Measurements from ENCODE around the gene ZBTB7C.
A peak's percentile ranks its signal among the peaks of the same experiment; 100 is the strongest.

Gene ZBTB7C

GRCh38 chr18:48158721-48159120 lies 250.5 kb downstream of the ZBTB7C start:
- Histone ChIP-seq H3K4me3 (ENCODE audit: low read depth, low read length) (no peak overlapping the region), H3K9ac (no peak overlapping the region), H2AFZ (no peak overlapping the region), H3K4me1 (peaks cover 27% of the 10 kb centered on the region), H3K4me2 (ENCODE audit: low read length) (no peak overlapping the region), H3K27ac (no peak overlapping the region), H3K27me3 (ENCODE audit: control insufficient read depth, insufficient read depth, low read length) (no peaks in the 10 kb centered on the region), H3K79me2 (no peaks in the 10 kb centered on the region), H3K9me3 (ENCODE audit: control insufficient read depth, low read length) (no peaks in the 10 kb centered on the region), H3K36me3 (ENCODE audit: control insufficient read depth, insufficient read depth, low read length) (no peaks in the 10 kb centered on the region)
- TF ChIP-seq, protein P1, sequence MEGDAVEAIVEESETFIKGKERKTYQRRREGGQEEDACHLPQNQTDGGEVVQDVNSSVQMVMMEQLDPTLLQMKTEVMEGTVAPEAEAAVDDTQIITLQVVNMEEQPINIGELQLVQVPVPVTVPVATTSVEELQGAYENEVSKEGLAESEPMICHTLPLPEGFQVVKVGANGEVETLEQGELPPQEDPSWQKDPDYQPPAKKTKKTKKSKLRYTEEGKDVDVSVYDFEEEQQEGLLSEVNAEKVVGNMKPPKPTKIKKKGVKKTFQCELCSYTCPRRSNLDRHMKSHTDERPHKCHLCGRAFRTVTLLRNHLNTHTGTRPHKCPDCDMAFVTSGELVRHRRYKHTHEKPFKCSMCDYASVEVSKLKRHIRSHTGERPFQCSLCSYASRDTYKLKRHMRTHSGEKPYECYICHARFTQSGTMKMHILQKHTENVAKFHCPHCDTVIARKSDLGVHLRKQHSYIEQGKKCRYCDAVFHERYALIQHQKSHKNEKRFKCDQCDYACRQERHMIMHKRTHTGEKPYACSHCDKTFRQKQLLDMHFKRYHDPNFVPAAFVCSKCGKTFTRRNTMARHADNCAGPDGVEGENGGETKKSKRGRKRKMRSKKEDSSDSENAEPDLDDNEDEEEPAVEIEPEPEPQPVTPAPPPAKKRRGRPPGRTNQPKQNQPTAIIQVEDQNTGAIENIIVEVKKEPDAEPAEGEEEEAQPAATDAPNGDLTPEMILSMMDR (IDR thresholded peaks at IDR 0.05) = no peak

- peaks cover 27% of the 10 kb centered on the region for H3K4me1 ChIP-seq
- no peak overlapping the region for H2AFZ ChIP-seq
- H3K4me2 ChIP-seq (ENCODE audit: low read length) = no peak overlapping the region
- H3K9me3 ChIP-seq (ENCODE audit: control insufficient read depth, low read length) = no peaks in the 10 kb centered on the region
- H3K4me3 ChIP-seq (ENCODE audit: low read depth, low read length) = no peak overlapping the region
- no peaks in the 10 kb centered on the region for H3K27me3 ChIP-seq (ENCODE audit: control insufficient read depth, insufficient read depth, low read length)
- H3K36me3 ChIP-seq (ENCODE audit: control insufficient read depth, insufficient read depth, low read length) = no peaks in the 10 kb centered on the region
- TF ChIP-seq, protein P1 (IDR thresholded peaks at IDR 0.05) = no peak
- no peak overlapping the region for H3K9ac ChIP-seq
- no peaks in the 10 kb centered on the region for H3K79me2 ChIP-seq
- no peak overlapping the region for H3K27ac ChIP-seq
Observed at GRCh38 chr18:48157956-48158355, 251.2 kb downstream of the ZBTB7C start.

- no peak overlapping the region for H3K4me2 ChIP-seq (ENCODE audit: low read length)
- H3K4me1 ChIP-seq = peaks cover 33% of the 10 kb centered on the region
- H3K36me3 ChIP-seq (ENCODE audit: control insufficient read depth, insufficient read depth, low read length) = no peaks in the 10 kb centered on the region
- H3K9ac ChIP-seq = no peak overlapping the region
- TF ChIP-seq, protein P1 (IDR thresholded peaks at IDR 0.05) = no peak
- no peaks in the 10 kb centered on the region for H3K9me3 ChIP-seq (ENCODE audit: control insufficient read depth, low read length)
- H3K27ac ChIP-seq = no peak overlapping the region
- no peak overlapping the region for H2AFZ ChIP-seq
- H3K27me3 ChIP-seq (ENCODE audit: control insufficient read depth, insufficient read depth, low read length) = no peaks in the 10 kb centered on the region
- no peak overlapping the region for H3K4me3 ChIP-seq (ENCODE audit: low read depth, low read length)
- H3K79me2 ChIP-seq = no peaks in the 10 kb centered on the region
Observed at GRCh38 chr18:48155856-48156255, 253.3 kb downstream of the ZBTB7C start.

DNA sequence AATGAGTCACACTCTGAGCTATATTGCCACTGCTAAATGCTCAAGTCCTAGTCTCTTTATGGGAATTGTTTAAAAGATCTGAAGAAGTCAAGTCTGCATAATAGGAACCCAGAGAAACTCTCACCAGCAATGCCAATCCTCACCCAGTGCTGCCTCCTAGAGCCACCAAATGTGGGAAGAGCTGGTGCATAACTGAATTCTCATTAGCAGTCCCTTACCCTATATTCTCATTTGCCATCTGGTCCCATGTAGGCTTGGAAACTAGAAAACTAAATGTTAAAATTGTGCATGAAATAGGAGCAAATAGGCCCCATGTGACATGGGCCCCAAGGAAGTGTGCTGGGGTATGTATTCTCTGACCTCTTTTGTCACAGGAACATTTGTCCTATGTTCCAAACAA lies 254.4 kb downstream of the ZBTB7C start:
- H3K4me3 ChIP-seq (ENCODE audit: low read depth, low read length) = no peak overlapping the region
- no peak overlapping the region for H3K27ac ChIP-seq
- no peaks in the 10 kb centered on the region for H3K9me3 ChIP-seq (ENCODE audit: control insufficient read depth, low read length)
- no peak overlapping the region for H2AFZ ChIP-seq
- H3K9ac ChIP-seq = no peak overlapping the region
- peaks cover 31% of the 10 kb centered on the region for H3K4me1 ChIP-seq
- H3K36me3 ChIP-seq (ENCODE audit: control insufficient read depth, insufficient read depth, low read length) = no peaks in the 10 kb centered on the region
- no peaks in the 10 kb centered on the region for H3K27me3 ChIP-seq (ENCODE audit: control insufficient read depth, insufficient read depth, low read length)
- no peak overlapping the region for H3K4me2 ChIP-seq (ENCODE audit: low read length)
- TF ChIP-seq, protein P1 (IDR thresholded peaks at IDR 0.05) = no peak
- no peaks in the 10 kb centered on the region for H3K79me2 ChIP-seq

DNA sequence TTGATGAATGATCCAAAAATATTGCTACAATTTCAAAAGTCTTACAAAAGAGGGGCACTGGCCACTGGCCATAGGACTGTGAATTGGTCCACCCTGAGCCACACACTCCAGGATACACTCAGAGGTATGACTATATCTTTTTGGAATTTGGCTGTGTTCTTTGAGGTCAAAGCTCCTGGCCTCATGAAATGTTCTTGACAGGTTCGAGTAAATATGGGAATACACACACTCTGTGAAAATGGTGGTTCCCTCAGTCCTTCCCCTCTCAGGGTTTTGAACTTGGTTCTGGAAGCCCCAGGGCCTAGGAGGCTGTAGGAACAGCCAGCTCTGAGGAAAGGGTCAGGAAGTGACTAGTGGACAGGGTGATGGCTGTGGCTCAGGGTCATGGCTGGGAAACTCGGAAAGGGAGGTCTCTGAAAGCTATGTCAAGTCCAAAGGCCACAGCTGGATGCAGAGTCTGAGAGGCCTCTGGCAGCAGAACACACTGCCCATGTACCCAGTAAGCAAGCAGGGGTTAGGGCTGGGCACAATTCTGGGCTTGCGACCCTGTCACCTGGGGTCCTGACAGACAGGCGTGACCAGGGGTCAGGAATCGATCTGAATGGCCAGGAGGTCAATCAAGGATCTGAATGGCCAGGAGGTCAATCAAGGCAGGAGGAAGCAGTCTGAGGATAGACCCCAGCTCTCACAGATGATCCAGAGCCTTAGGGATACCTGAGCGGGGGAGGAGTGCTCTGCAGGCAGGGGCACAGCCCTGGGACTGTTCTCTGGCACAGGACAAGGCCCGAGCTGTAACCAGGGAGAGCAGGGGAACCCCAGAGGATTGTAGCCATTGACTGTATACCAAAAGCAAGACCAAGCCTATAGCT lies 255.3 kb downstream of the ZBTB7C start:
- Histone ChIP-seq H3K4me2 (ENCODE audit: low read length) (no peak overlapping the region), H3K27ac (no peak overlapping the region)
- TF ChIP-seq, protein P1 (IDR thresholded peaks at IDR 0.05) = no peak

More for the DNA sequence above, 255.3 kb downstream of the ZBTB7C start:
- peaks cover 31% of the 10 kb centered on the region for H3K4me1 ChIP-seq
- H3K79me2 ChIP-seq = no peaks in the 10 kb centered on the region
- no peak overlapping the region for H3K4me3 ChIP-seq (ENCODE audit: low read depth, low read length)
- no peaks in the 10 kb centered on the region for H3K27me3 ChIP-seq (ENCODE audit: control insufficient read depth, insufficient read depth, low read length)
- H3K9ac ChIP-seq = no peak overlapping the region
- peak overlapping the region; percentile 75 for H2AFZ ChIP-seq
- H3K36me3 ChIP-seq (ENCODE audit: control insufficient read depth, insufficient read depth, low read length) = no peaks in the 10 kb centered on the region
- no peaks in the 10 kb centered on the region for H3K9me3 ChIP-seq (ENCODE audit: control insufficient read depth, low read length)
